Muscle of back (tissue), 11 donors: ENCODE measurements around the gene LYL1. TPM values are rescaled to one million over a fixed set of nuclear protein-coding genes. Genes with fewer than 3 reads are reported as not detected.

Experiments used
- DNase-seq, 3 donors: peaks; one replicate each; pipeline versions ENCODE4 v3.0.0 to v3.0.0-alpha.2; 2013
- polyA plus RNA-seq, 10 donors: library from polyadenylated mRNA; unstranded; fragments of 120-200 nt; gene quantifications; one replicate each; pipeline ENCODE4 v1.2.1, GENCODE V29; 2013; ENCODE audit not compliant: insufficient read length in 10 of 10

LYL1 gene
- polyA plus RNA-seq, 10 donors = 2.4 to 7.4 (median 4.1) TPM

GRCh38 chr19:13130886-13131490 is 28.3 kb upstream of the LYL1 start:
- no peak for DNase-seq

GRCh38 chr19:13129384-13129783 is 26.7 kb upstream of the LYL1 start:
- no peak for DNase-seq

- DNase-seq = no peak
These were observed 25.9 kb upstream of the LYL1 start for GRCh38 chr19:13128583-13128982.

GRCh38 chr19:13127811-13128575 is 25.3 kb upstream of the LYL1 start:
- no peak for DNase-seq

DNA sequence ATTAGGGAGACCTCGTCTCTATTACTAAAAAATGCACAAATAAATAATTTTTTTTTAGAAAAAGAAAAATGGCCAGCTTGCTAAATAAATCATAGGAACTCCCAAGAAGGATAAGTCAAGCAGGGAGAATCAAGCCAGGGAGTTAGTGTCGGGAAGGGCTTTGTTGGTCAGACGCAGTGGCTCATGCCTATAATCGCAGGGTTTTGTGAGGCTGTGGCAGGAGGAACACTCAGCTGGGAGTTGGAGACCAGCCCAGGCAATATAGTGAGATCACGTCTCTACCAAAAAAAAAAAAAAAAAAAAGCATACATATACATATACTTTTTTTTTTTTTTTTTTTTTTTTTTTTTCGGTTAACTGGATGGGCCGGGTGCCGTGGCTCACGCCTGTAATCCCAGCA is 24.4 kb upstream of the LYL1 start:
- DNase-seq = peak in 1 of 3 donors; percentile 26

DNA sequence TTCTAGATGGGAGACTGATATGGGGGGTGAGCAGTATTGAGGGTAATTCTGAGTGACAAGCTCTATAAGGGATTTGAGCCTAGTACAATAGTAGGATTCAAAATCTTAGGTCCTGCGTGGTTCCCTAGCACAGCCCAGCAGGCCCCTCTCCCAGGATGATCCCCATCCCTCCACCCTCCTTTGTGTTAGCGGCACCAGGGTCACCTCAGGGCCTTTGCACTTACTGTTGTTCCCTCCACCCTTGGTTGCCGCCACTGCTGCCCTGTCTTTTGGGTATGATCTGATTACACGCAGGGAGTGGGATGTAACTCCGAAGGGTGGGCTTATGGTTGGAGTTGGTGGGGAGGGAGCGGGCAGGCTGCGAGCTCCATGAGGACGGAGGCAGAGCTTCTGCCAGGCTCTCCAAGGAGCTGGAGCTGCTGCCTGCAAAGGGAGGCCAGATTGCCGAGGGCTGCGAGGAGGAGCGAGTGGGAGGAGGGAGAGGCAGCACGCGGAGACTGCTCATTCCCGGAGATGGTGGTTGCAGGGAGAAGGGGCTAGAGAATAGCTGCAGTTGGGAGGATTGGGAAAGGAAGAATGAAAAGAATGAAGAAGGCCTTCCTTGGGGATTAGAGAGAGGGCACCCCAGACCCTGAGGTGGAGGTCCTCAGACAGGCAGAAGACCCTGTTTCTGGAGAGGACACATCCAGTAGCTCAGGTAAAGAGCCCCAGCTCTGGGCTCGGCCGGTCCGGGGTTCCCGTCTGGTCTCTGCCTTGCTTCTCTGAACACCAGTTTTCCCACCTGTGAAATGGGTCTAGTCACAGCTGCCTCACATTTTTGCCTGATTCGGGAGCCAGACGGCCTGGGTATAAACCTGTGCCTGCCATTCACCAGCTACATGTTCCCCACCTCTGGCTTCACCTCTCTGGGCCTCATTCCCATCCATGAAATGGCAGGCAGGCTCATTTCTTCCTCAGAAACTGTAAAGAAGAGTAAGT is 20.6 kb upstream of the LYL1 start:
- DNase-seq = no peak

DNA sequence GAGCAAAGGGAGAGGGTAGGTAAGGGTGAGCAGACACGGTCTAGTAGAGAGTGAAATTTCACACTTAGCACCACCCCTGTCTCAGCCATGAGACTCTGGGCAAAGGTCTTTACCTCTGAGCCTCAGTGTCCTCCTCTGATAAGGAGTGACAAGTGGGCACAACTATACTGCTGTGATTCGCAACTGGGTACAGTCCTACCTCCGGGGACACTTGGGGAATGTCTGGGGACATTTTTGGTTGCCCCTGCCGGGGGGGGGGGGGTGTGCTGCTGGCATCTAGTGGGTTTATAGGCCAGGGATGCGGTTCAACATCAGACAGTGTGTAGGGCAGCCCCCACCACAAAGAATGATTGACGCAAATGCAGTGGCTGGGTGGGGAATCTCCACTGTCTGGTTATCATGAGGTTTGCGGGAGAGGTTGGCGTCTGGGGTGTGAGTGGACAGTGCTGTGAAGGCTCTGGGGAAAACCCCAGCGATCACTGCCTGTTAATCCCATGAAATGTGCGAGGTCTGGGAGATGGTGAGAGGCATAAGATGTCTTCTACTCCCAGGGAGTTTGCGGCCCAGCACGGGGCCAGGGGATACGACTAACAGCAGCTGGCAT is 19.7 kb upstream of the LYL1 start:
- DNase-seq = no peak

- DNase-seq = no peak
These were observed 19.1 kb upstream of the LYL1 start for GRCh38 chr19:13121551-13122274.

GRCh38 chr19:13120817-13121216 is 18.2 kb upstream of the LYL1 start:
- no peak for DNase-seq

- no peak for DNase-seq
These were observed 17.4 kb upstream of the LYL1 start for GRCh38 chr19:13120031-13120430.

GRCh38 chr19:13119627-13120026 is 17.0 kb upstream of the LYL1 start:
- no peak for DNase-seq

DNA sequence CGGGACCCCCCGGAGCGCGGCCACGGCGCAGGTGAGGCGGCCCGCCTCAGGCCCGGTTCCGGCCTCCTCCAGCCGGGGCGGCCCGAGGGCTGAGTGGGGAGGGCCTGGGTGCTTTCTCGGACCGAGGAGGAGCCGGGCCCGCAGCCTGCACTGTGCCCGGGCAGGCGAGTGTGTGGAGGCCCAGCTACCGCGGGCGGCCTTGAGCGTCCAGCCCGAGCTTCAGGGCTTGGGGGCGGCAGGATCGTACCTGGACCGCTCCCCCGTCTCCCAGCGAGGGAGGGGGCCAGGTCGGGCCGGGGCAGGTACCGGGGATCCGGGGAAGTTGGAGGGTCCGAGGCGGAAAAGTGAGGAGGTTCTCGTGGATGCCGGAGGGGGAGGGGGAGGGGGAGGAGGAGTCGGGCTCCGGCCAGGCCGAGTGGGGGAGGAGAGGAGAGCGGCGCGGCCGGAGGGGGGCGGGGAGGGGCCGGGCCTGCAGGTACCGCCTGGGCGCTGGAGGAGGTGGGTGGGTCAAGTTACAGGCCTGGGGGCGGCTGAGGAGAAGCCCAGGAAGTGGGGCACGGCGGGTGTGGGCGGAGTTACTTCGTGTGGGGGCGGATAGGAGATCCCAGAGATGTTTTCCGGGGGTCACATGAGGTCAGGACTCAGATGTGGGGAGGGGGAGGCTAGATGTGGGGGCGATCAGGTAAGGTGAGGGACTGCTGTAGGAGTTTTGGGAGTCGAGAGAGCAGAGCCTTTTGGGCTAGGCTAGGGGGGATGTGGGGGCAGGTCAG is 16.0 kb upstream of the LYL1 start:
- DNase-seq = peak in 1 of 3 donors; percentile 49

GRCh38 chr19:13117772-13118423 is 15.2 kb upstream of the LYL1 start, which contains the start of gene NACC1:
TSS of gene NACC1 (plus strand) at chr19:13118264. CDS start at chr19:13135208, 16,944 bp downstream.
- peak; percentile 91 to 95 (median 91) for DNase-seq

DNA sequence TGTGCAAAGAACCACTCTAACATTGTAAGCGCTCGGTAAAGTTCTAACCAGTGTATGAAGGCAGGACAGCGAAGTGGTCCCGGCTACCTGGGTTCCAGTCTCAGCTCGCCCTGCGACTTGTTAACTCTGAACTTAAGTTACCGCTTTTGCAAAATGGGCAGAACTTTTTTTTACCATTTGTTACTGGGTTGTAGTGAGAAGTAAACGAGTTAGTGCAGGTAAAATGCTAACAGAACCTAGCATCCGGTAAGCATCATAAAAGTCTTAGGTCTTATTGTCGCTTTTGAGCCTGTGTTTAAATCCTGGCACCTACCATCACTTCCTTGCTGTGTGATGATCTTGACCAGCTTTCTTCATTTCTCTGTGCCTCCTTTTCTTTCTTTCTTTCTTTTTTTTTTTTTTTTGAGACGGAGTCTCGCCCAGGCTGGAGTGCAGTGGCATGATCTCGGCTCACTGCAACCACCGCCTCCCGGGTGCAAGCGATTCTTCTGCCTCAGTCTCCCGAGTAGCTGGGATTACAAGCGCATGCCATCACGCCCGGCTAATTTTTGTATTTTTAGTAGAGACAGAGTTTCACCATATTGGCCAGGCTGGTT is 14.6 kb upstream of the LYL1 start:
- no peak for DNase-seq

DNA sequence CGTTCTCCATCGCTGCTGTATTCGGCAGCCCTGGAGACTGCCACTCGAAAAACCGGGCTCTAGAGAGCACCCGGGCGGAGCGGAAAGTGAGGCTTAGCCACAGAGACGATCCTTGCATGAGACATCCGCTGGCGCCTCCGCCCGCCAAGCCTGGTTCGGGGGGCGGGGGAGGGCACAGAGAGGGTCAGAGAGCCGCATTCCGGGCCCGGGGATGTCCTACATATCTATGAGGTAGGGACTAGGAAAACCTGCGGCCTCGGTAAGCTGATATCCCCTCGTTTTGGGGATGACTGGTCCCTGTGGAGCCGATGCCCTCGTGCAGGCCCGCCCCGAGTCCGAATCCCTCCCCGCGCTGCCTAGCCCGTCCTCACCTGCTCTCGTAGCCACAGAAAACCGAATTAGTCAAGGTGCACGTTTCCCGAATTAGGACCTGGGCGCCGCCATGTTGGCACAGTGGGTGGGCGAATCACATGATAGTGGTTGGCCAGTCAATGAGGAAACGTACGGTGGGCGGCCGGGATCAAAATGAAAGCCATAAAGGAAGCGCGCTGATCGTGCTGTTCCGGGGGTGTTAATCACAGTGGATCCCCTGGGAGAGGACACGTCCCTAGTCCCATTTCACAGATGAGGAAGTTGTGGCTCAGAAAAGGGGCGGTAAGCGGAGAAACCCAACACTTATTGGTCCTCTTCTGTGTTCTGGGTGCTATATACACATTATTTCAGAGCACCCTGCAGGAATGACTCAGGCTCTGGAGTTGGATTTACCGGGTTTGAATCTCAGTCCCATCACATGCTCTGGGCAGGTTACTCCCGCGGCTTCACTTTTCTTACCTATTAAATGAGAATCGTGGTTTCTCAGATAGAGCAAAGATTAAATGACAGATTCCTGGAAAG is 13.9 kb upstream of the LYL1 start, which contains the start of gene TRMT1:
Gene TRMT1, minus strand, starts transcription at position 459 of the 894 bp plus-strand sequence. Its CDS starts 341 bp downstream, at position 118.
- peak; percentile 92 to 96 (median 94) for DNase-seq

DNA sequence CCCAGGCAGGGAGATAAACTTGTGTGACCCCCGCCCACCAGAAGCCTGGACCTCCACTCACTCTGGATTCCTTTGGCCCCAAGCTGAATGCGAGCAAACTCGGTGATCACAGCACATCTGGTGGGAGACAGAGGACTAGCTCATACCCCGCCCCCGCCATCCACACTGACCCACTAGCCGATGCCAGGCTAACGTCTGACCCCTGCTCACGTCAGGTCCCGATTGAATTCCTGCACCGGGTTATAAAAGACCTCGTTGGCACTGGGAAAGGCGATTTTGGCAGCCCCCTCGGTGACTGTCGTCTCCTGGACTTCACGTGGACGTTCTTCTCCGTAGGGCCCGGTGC is 13.3 kb upstream of the LYL1 start:
- DNase-seq = no peak

DNA sequence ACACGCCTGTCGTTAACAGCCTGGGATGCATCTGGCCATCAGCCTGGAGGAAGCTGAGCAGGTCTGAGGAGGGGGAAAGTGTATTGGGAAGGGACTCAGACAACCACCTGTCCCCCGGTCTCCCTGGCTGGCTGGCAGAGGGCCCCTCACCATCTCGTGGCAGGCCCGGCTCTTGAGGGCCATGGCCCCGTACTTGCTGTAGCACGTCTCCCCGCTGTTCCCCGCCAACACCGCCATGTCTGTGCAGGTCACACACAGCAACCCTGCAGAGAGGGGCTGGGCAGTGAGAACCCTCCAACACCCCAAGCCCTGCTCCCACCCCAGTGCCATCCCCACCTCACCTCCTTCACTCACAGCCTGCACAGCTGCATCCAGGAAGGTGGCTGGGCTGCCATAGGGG is 9.9 kb upstream of the LYL1 start:
- DNase-seq = no peak

DNA sequence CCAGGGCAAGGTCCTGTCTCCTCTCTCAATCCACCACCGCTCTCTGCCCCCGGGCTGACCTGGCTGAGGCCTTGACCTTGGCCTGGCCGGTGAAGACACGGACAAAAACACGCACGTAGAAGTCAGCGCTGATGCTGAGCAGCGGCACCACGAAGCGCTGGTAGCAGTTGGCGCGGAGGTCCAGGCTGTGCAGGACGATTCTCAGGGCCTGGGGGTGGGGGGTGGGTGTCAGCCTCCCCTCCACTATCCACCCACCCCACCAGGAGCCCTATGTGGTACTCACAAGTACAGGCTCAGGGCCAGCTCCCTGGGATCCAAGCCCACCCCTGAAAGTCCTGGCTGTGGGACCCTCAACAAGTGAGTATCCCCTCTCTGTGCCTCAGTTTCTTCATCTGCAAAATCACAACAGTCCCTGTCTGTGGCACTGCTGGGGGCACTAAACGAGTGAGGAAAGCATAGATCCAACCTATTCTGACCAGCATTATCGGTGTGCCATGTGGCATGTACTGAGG is 7.5 kb upstream of the LYL1 start:
- no peak for DNase-seq
